Mucosa of descending colon (tissue), 3 donors: ENCODE results near the gene ASIC5. TPM values are rescaled to one million over a fixed set of nuclear protein-coding genes. Genes with fewer than 3 reads are reported as not detected.

Source experiments
- ATAC-seq: fragments of 200-7000 bp; cut with Tn5 transposase; one replicate; pipeline ENCODE4 v1.9.1; 2020; ENCODE audit warnings: mild to moderate bottlenecking, moderate library complexity
- DNase-seq, 3 donors: peaks; one replicate each; pipeline ENCODE4 v3.0.0-alpha.2; 2020
- H3K36me3 ChIP-seq: fragments of 200-600 bp; one replicate; pipeline ENCODE4 v1.8.0; 2021; ENCODE audit warnings: low read depth, mild to moderate bottlenecking
- H3K4me1 ChIP-seq: fragments of 200-600 bp; one replicate; pipeline ENCODE4 v1.8.0; 2021; ENCODE audit warnings: low read depth, mild to moderate bottlenecking
- H3K4me3 ChIP-seq: fragments of 200-600 bp; one replicate; pipeline ENCODE4 v1.8.0; 2021; ENCODE audit warnings: mild to moderate bottlenecking
- H3K9me3 ChIP-seq: fragments of 200-600 bp; one replicate; pipeline ENCODE4 v1.8.0; 2021; ENCODE audit warnings: mild to moderate bottlenecking
- CTCF ChIP-seq: fragments of 200-600 bp; IDR thresholded peaks from one replicate; pipeline ENCODE4 v1.8.0; 2022; ENCODE audit warnings: antibody characterized with exemption, mild to moderate bottlenecking
- intact Hi-C, 2 donors: fragments of 100-400 bp; cut with DNase I in 1 of 2; cut with micrococcal nuclease in 1 of 2; formaldehyde crosslinking; loops; one replicate each; pipeline versions ENCODE4 v1.11.0 to v1.11.1; 2022; cut with DNase I, micrococcal nuclease
- total RNA-seq, 3 donors: library from RNA; stranded (reverse); fragmentation: NEBNext Ultra II Directional in 2 of 3; extraction: Animal tissue kit (Norgen Biotek cat#: 25700) in 2 of 3; gene quantifications; one replicate each; pipeline versions ENCODE4 v1.2.1 to v1.2.4, GENCODE V29; 2021 to 2023
- donor health status: DM: no; HTN: no; CAD: no; lungs with moderate emphysema.
- donor health status: DM: no; HTN: no; CAD: no.
- donor health status: DM: no; HTN: yes; CAD: no.

The ASIC5 gene
- total RNA-seq, 3 donors from 2014 or later, result not detected

- ATAC-seq (no peak), DNase-seq (no peak)
- intact Hi-C loops, result no loop called here
- H3K4me1 ChIP-seq, result no peaks in the 10 kb centered on the region
- H3K36me3 ChIP-seq, result no peaks in the 10 kb centered on the region
- TF ChIP-seq CTCF, result no peak
- H3K4me3 ChIP-seq, result no peak overlapping the region
- no peaks in the 10 kb centered on the region for H3K9me3 ChIP-seq
Measured at GRCh38 chr4:155887847-155888570, 21.9 kb upstream of the ASIC5 start.

- Histone ChIP-seq H3K4me3 (no peak overlapping the region), H3K9me3 (no peaks in the 10 kb centered on the region), H3K4me1 (no peaks in the 10 kb centered on the region), H3K36me3 (no peaks in the 10 kb centered on the region)
- DNase-seq, result no peak
- intact Hi-C loops, result no loop called here
- no peak for ATAC-seq
- TF ChIP-seq CTCF, result no peak
Measured at GRCh38 chr4:155887045-155887444, 21.0 kb upstream of the ASIC5 start.

DNA sequence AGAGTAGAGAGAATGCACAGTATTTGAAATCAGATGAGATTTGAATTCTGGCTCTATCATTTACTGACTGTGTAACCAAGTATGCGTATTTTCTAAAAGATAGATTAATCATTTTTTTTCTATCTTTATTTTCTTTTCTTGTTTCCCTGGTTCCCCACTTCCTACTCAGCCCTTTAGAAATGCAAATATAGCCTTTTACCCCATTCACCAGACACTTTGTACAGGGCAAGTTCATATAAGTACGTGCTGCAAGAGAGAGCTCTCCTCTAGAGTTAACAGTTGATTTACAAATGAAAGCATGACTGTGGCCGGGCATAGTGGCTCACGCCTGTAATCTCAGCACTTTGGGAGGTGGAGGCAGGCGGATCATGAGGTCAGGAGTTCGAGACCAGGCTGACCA is 19.6 kb upstream of the ASIC5 start:
- intact Hi-C loops, result no loop called here

DNA sequence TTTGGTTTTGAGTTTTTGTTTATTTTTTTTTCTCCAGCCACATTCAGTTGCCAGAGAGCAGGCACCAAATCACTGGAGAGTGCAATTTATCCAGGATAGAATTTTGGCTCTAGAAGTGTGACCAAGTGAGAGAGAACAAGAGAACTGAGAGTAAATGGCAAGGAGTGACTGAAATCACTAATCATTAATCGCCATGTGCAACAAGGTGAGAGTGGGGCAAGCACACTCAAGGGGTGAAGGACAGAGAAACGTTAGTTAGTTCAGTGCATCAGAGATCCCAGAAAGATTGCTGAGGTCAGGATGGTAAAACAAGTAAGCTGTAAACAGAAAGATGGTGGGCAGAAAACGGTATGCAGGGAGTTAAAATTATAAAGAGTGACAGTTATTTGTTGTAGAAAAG is 17.8 kb upstream of the ASIC5 start:
- ATAC-seq (no peak), DNase-seq (no peak)
- H3K4me1 ChIP-seq, result no peaks in the 10 kb centered on the region
- H3K4me3 ChIP-seq, result no peak overlapping the region
- no peak for TF ChIP-seq CTCF
- no peaks in the 10 kb centered on the region for H3K9me3 ChIP-seq
- intact Hi-C loops, result no loop called here
- H3K36me3 ChIP-seq, result no peaks in the 10 kb centered on the region

More for the DNA sequence above, 19.6 kb upstream of the ASIC5 start:
- H3K4me3 ChIP-seq, result no peak overlapping the region
- no peaks in the 10 kb centered on the region for H3K4me1 ChIP-seq
- TF ChIP-seq CTCF, result no peak
- H3K36me3 ChIP-seq, result no peaks in the 10 kb centered on the region
- DNase-seq (no peak), ATAC-seq (no peak)
- no peaks in the 10 kb centered on the region for H3K9me3 ChIP-seq

- ATAC-seq (no peak), DNase-seq (no peak)
- intact Hi-C loops, result no loop called here
- Histone ChIP-seq H3K9me3 (no peaks in the 10 kb centered on the region), H3K36me3 (no peaks in the 10 kb centered on the region), H3K4me1 (no peaks in the 10 kb centered on the region), H3K4me3 (no peak overlapping the region)
- no peak for TF ChIP-seq CTCF
Measured at GRCh38 chr4:155881555-155881954, 15.5 kb upstream of the ASIC5 start.

DNA sequence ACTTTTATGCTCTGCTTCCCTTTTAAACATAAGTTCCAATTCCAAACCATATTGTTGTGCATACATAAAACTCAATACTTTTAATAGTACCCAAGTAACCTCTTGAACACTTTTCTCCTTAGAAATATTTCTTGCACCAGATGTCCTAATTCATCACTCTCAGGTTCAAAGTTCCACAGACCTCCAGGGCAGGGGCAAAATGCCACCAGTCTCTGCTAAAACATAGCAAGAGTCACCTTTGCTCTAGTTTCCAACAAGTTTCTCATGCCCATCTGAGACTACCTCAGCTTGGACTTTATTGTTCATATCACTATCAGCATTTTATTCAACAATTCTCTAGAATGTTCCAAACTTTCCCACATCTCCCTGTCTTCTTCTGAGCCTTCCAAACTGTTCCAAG is 13.7 kb upstream of the ASIC5 start:
- DNase-seq (no peak), ATAC-seq (no peak)
- Histone ChIP-seq H3K9me3 (no peaks in the 10 kb centered on the region), H3K4me3 (no peak overlapping the region), H3K36me3 (no peaks in the 10 kb centered on the region), H3K4me1 (no peaks in the 10 kb centered on the region)
- no peak for TF ChIP-seq CTCF
- intact Hi-C loops, result no loop called here
